CD4-positive, alpha-beta T cell (primary cell): ENCODE data around the gene GRIA1. TPM values are rescaled to one million over a fixed set of nuclear protein-coding genes. Genes with fewer than 3 reads are reported as not detected.

ENCODE experiments used
- ATAC-seq: fragments of 200-7000 bp; cut with Tn5 transposase; one replicate; pipeline ENCODE4 v1.10.0; 2022; ENCODE audit warnings: mild to moderate bottlenecking; ENCODE audit not compliant: poor library complexity
- CTCF ChIA-PET: fragments of 350-600 bp; sonication (Branson Sonifier 250); formaldehyde crosslinking; loops from one replicate; lab custom pipeline; 2021; ENCODE audit warnings: antibody characterized with exemption, inconsistent platforms; lab: Charles Lee
- POLR2A ChIA-PET: fragments of 350-600 bp; sonication (Branson Sonifier 250); formaldehyde crosslinking; loops from one replicate; lab custom pipeline; 2021; ENCODE audit warnings: antibody characterized with exemption, inconsistent platforms; lab: Charles Lee
- DNase-seq, 14 experiments: peaks; one replicate each; pipeline ENCODE4 v3.0.0-alpha.2; 2013 to 2020; ENCODE audit warnings: mixed read lengths in 2 of 14
- H3K27ac ChIP-seq, 2 donors: one replicate each; pipeline versions ENCODE4 v1.5.1 to v1.7.0; 2013; ENCODE audit warnings: low read length in 2 of 2, low read depth in 1 of 2, mild to moderate bottlenecking in 1 of 2
- H3K27me3 ChIP-seq, 2 experiments: 1 replicate in 1 of 2; 2 replicates in 1 of 2; pipeline versions ENCODE4 v1.6.1 to v1.7.0; 2013; ENCODE audit warnings: low read length in 2 of 2, control low read depth in 1 of 2, mild to moderate bottlenecking in 1 of 2, moderate library complexity in 1 of 2; ENCODE audit not compliant: insufficient read depth in 2 of 2, control insufficient read depth in 1 of 2
- H3K36me3 ChIP-seq: one replicate; pipeline ENCODE4 v1.6.1; 2013; ENCODE audit warnings: low read length, control low read depth; ENCODE audit not compliant: insufficient read depth
- H3K4me1 ChIP-seq: one replicate; pipeline ENCODE4 v1.6.1; 2013; ENCODE audit warnings: low read length, control low read depth; ENCODE audit not compliant: insufficient read depth
- H3K4me3 ChIP-seq: one replicate; pipeline ENCODE4 v1.5.1; 2013; ENCODE audit warnings: mild to moderate bottlenecking, low read length, moderate library complexity
- H3K9me3 ChIP-seq, 2 experiments: 1 replicate in 1 of 2; 2 replicates in 1 of 2; pipeline versions ENCODE4 v1.6.1 to v1.7.0; 2013; ENCODE audit warnings: low read length in 2 of 2, mild to moderate bottlenecking in 2 of 2, control low read depth in 1 of 2, moderate library complexity in 1 of 2; ENCODE audit not compliant: control insufficient read depth in 1 of 2, insufficient read depth in 1 of 2
- H3K27ac Mint-ChIP-seq: one replicate; pipeline ENCODE4 v1.8.0; 2020; ENCODE audit warnings: mixed read lengths
- H3K27me3 Mint-ChIP-seq: one replicate; pipeline ENCODE4 v1.8.0; 2021; ENCODE audit warnings: mixed read lengths
- H3K36me3 Mint-ChIP-seq: one replicate; pipeline ENCODE4 v1.8.0; 2021; ENCODE audit warnings: low read depth, mixed read lengths
- H3K4me1 Mint-ChIP-seq: one replicate; pipeline ENCODE4 v1.8.0; 2021; ENCODE audit warnings: low read depth, mixed read lengths
- H3K4me3 Mint-ChIP-seq: one replicate; pipeline ENCODE4 v1.8.0; 2020; ENCODE audit warnings: mild to moderate bottlenecking, mixed read lengths
- H3K9me3 Mint-ChIP-seq: one replicate; pipeline ENCODE4 v1.8.0; 2020; ENCODE audit warnings: mixed read lengths
- CTCF ChIP-seq: fragments of 200-600 bp; IDR thresholded peaks from one replicate; pipeline ENCODE4 v1.8.0; 2022; ENCODE audit warnings: antibody characterized with exemption, mild to moderate bottlenecking
- intact Hi-C, 2 experiments: fragments of 100-400 bp; cut with DNase I in 1 of 2; cut with micrococcal nuclease in 1 of 2; formaldehyde crosslinking; loops; one replicate each; pipeline versions ENCODE4 v1.15.1 to v1.9.0; 2023 to 2025; cut with DNase I, micrococcal nuclease
- total RNA-seq, 174 experiments: library from RNA in 2 of 174; stranded (reverse) in 2 of 174; gene quantifications; one replicate each; pipeline ENCODE4 v1.2.3 and lab custom pipeline; 2021 to 2026

The GRIA1 gene
- total RNA-seq, 2 experiments from 2014 or later = not detected

- Mint-ChIP-seq H3K27me3 (no peaks in the 10 kb centered on the region), H3K27ac (no peak overlapping the region), H3K4me1 (no peaks in the 10 kb centered on the region), H3K9me3 (no peaks in the 10 kb centered on the region), H3K4me3 (no peak overlapping the region), H3K36me3 (no peaks in the 10 kb centered on the region)
- Histone ChIP-seq H3K4me1 (no peaks in the 10 kb centered on the region), H3K27ac (no peak overlapping the region), H3K9me3 (no peaks in the 10 kb centered on the region), H3K4me3 (no peak overlapping the region), H3K36me3 (no peaks in the 10 kb centered on the region), H3K27me3 (no peaks in the 10 kb centered on the region)
- no peak for TF ChIP-seq CTCF
- ATAC-seq (no peak), DNase-seq (no peak)
- ChIA-PET CTCF (no interaction called here), POLR2A (no interaction called here)
- intact Hi-C loops = no loop called here
Measured at GRCh38 chr5:153504726-153505125, 14.3 kb downstream of the GRIA1 start.

- DNase-seq = no peak
- Mint-ChIP-seq H3K9me3 (peaks cover 2% of the 10 kb centered on the region), H3K36me3 (no peaks in the 10 kb centered on the region), H3K4me3 (no peak overlapping the region), H3K27ac (no peak overlapping the region), H3K4me1 (no peaks in the 10 kb centered on the region), H3K27me3 (no peaks in the 10 kb centered on the region)
- no peak for ATAC-seq
- H3K36me3 ChIP-seq = no peaks in the 10 kb centered on the region
- TF ChIP-seq CTCF = no peak
- intact Hi-C loops = no loop called here
- no peaks in the 10 kb centered on the region for H3K9me3 ChIP-seq
- CTCF ChIA-PET = no interaction called here
- POLR2A ChIA-PET = no interaction called here
- H3K27ac ChIP-seq = no peak overlapping the region
- H3K4me3 ChIP-seq = no peak overlapping the region
- no peaks in the 10 kb centered on the region for H3K27me3 ChIP-seq
- H3K4me1 ChIP-seq = no peaks in the 10 kb centered on the region
Measured at GRCh38 chr5:153508700-153509099, 18.2 kb downstream of the GRIA1 start.

GRCh38 chr5:153511622-153512021 is 21.2 kb downstream of the GRIA1 start:
- no peak overlapping the region for H3K4me3 Mint-ChIP-seq
- DNase-seq = no peak
- no peak for TF ChIP-seq CTCF
- Histone ChIP-seq H3K4me1 (no peaks in the 10 kb centered on the region), H3K27ac (no peak overlapping the region), H3K36me3 (no peaks in the 10 kb centered on the region), H3K9me3 (peaks cover 0 to 6% of the 10 kb centered on the region in 2 experiments), H3K4me3 (no peak overlapping the region), H3K27me3 (no peaks in the 10 kb centered on the region)
- peaks cover 5% of the 10 kb centered on the region for H3K9me3 Mint-ChIP-seq
- no peaks in the 10 kb centered on the region for H3K27me3 Mint-ChIP-seq
- ChIA-PET POLR2A (no interaction called here), CTCF (no interaction called here)
- intact Hi-C loops = no loop called here
- no peaks in the 10 kb centered on the region for H3K4me1 Mint-ChIP-seq
- no peak overlapping the region for H3K27ac Mint-ChIP-seq
- H3K36me3 Mint-ChIP-seq = no peaks in the 10 kb centered on the region
- no peak for ATAC-seq
